GM19452 (cell line): ENCODE results near the gene DEPP1.
"Not testable (repeated sequence)": the region's sequence is repeated elsewhere in the genome, so short reads cannot be mapped to it uniquely, and the experiment has no call there.

Experiments
- ATAC-seq: cut with Tn5 transposase; IDR thresholded peaks from one replicate; pipeline ENCODE4 v1.9.1; 2021; ENCODE audit not compliant: unreplicated experiment

DEPP1 gene

GRCh38 chr10:44978570-44979280, at the start of gene DEPP1:
Gene DEPP1 (minus strand): TSS chr10:44978809. CDS start chr10:44978030, 779 bp downstream.
- ATAC-seq = no peak

DNA sequence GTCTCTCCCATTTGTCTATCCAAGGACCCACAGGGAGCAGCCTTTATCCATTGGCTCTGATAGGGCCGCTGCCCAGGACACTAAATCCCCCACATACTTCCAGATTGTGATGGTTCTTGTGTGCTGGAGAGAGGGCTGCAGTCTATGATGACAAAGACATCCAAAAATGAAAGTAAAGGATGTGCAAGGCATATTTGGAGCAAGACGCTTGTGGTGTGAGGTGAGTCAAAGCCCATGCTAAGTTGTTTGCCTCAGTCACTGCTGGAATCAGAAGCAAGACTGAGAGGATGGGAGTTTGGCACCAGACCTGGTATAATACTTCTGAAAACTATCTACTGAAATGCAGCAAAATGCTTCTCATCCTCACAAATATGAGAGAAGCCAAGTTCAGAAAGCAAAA, 44.8 kb upstream of the DEPP1 start:
- ATAC-seq = no peak

GRCh38 chr10:45015590-45015989, 37.0 kb upstream of the DEPP1 start:
- ATAC-seq = no peak

DNA sequence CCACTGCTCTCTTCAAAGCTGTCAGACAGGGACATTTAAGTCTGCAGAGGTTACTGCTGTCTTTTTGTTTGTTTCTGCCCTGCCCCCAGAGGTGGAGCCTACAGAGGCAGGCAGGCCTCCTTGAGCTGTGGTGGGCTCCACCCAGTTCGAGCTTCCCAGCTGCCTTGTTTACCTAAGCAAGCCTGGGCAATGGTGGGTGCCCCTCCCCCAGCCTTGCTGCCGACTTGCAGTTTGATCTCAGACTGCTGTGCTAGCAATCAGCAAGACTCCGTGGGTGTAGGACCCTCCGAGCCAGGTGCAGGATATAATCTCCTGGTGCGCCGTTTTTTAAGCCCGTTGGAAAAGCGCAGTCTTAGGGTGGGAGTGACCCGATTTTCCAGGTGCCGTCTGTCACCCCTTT, 35.9 kb upstream of the DEPP1 start:
- not testable (repeated sequence) for ATAC-seq

GRCh38 chr10:45008524-45009161, 30.0 kb upstream of the DEPP1 start:
- peak; percentile 76 for ATAC-seq

DNA sequence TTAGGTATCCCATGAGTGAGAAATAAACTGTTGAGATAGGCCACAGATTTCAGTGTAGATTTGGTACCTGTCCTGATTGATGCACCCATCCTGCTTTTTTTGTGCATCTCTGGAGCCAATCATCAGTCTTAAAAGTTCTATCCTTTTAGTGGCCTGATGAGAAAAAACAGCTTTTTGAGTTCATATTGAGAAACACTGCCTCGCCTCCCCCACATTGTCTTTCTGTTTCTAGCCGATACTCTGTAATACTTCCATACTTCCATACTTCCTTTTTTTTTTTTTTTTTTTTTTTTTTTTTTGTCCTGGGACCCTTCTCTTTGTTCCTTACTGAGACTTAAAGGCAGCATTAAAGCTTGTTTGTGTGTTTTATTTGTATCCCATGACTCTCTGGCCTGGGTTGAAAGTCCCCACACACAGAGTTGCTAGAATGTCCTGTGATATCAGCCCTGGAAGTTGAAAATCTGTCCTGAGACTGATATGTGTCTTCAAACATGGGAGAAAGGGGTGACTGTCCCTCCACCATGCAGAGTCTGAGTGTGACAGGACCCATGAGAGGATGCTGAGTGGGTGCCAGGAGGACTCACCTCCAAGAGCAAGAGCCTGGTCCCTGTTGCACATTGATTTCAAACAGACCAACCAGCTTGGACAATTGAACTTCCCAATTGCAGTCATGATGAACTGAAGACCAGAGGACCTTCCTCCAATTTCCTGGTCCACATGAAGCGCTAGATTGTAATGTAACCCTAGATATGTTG, 27.8 kb upstream of the DEPP1 start:
- ATAC-seq = no peak

- no peak for ATAC-seq
These were observed 26.7 kb upstream of the DEPP1 start for GRCh38 chr10:45005284-45005683.

DNA sequence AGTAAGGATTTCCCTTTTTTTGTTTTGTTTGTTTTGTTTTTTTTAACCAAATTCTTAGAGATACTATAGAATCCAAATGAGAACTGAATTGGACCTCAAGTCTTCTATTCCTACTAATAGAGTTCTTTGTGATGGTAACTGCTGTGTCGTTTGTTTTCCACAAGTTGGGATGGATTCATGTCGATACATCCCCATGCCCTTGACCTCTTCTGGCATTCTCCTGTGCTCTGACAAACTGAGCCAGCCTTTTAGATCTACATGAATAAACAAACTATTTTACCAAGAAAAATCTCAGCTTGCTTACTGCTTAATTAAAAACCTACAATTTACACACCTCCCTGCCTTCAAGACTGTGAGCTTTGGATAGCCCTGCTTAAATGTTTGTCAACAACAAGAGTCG, 26.1 kb upstream of the DEPP1 start:
- ATAC-seq = no peak

DNA sequence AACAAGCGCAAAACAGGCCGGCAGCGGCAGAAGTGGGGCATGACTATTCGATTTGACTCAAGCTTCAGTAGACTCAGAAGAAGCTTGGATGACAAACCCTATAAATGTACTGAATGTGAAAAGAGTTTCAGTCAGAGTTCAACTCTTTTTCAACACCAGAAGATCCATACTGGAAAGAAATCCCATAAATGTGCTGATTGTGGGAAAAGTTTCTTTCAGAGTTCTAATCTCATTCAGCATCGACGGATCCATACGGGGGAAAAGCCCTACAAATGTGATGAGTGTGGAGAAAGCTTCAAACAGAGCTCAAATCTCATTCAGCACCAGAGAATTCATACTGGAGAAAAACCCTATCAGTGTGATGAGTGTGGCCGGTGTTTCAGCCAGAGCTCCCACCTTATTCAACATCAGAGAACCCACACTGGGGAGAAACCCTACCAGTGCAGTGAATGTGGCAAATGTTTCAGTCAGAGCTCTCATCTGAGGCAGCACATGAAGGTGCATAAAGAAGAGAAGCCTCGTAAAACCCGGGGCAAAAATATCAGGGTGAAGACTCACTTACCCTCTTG, 24.9 kb upstream of the DEPP1 start:
- ATAC-seq = no peak

DNA sequence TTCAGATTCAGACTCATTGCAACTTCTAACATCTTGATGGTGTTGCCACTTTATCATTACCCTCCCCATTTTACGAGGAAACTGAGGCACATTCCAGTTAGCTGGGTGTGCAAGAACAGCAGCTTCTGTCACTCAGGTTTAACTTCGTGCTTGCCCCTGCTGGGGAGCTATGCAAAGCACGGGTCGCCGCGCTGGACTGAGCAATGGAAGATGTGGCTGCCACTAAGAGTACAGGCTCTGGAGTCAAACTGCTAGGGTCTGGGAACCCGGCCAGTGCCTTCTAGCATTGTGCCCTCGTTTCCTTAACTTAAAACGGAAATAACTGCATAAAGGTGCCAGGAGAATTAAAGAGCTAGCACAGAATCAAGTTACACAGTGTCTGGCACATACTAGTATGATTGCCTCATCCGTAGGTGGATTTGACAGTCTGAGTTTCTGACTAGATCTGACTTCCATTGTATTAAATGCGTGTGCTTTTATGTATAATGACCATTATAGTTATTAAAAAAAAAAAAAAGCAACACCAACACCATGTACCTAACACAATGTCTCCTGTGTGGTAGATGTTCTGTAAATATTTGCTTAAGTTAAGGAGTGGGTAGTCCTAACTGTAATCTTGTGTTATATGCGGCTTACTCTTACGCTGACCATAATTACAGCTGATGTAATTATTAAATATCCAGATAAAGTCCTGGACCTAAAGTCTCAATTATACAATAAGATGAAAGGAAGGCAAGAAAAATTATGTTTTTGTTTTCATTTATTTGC, 23.0 kb upstream of the DEPP1 start:
- peak; percentile 75 for ATAC-seq

GRCh38 chr10:45000752-45001380, 22.3 kb upstream of the DEPP1 start, which contains the start of gene ZNF22:
Gene ZNF22 (plus strand): TSS chr10:45000923. CDS start chr10:45003369, 2,446 bp downstream.
- peak; percentile 80 for ATAC-seq

GRCh38 chr10:45000138-45000751, 21.6 kb upstream of the DEPP1 start:
- no peak for ATAC-seq

GRCh38 chr10:44998146-44998631, 19.6 kb upstream of the DEPP1 start:
- no peak for ATAC-seq

DNA sequence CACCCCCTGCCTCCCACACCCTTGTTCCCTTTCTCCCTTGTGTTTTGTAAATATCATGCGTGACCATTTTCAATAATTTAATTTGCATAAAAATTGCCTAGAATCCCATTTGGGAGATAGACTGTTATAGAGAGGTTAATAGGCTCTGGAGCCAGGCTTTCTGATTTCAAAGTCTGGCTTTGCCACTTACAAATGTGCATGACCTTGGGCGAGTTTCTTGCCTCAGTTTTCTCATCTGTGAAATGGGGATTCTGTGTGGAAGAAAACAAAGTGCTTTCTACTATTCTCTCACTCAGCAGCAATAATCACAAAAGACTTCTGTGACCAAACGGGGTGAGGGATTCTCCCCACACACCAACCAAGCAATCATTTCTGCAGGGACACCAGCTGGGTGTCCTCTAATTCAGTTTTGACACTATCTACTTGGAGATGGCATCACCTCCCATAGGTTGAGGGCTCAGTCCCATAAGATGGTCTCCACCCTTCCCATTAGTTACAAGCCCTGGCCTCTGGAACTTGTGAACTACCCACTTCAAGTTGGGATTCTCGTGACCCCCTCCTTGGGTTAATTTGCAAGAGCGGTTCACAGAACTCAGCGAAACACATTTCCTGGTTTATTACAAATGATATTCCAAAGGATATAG, 18.6 kb upstream of the DEPP1 start:
- no peak for ATAC-seq

- ATAC-seq = no peak
These were observed 17.5 kb upstream of the DEPP1 start for GRCh38 chr10:44995914-44996669.

DNA sequence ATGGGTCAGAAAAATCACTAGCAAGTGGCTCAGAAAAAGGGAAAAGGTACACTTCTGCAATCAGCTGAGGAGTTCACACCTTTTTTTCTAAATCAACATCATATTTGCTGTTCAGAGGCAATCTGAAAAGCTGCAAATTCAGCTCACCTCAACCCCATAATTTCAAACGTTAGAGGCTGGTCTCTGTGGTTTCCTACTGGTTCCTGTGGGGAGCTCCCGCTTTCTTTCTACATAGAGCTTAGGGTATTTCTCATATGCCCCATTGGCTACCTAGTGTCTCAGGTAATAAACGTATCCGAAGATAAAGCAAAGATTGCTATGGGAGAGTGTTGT, 16.9 kb upstream of the DEPP1 start:
- ATAC-seq = no peak

GRCh38 chr10:44994752-44995530, 16.3 kb upstream of the DEPP1 start:
- ATAC-seq = no peak
